ENCODE data around the gene SRGAP3. TPM values are rescaled to one million over a fixed set of nuclear protein-coding genes. Genes with fewer than 3 reads are reported as not detected.

Gene SRGAP3
- total RNA-seq, 1 donor from 2014 or later: 0.54 TPM

GRCh38 chr3:8969241-8969640 lies 280.2 kb downstream of the SRGAP3 start:
- DNase-seq (ENCODE audit: low spot score): no peak
- intact Hi-C loops (cut with micrococcal nuclease): no loop called here
- H3K27ac Mint-ChIP-seq: no peak overlapping the region
- H3K9me3 Mint-ChIP-seq: no peaks in the 10 kb centered on the region
- H3K36me3 Mint-ChIP-seq (ENCODE audit: low read depth): no peaks in the 10 kb centered on the region
- H3K27me3 Mint-ChIP-seq (ENCODE audit: insufficient read depth): peaks cover 27% of the 10 kb centered on the region
- H3K4me3 Mint-ChIP-seq: no peak overlapping the region
- peaks cover 7% of the 10 kb centered on the region for H3K4me1 Mint-ChIP-seq (ENCODE audit: low read depth)

- Mint-ChIP-seq H3K9me3 (no peaks in the 10 kb centered on the region), H3K27me3 (ENCODE audit: insufficient read depth) (peaks cover 27% of the 10 kb centered on the region), H3K4me1 (ENCODE audit: low read depth) (peaks cover 15% of the 10 kb centered on the region), H3K27ac (no peak overlapping the region), H3K4me3 (no peak overlapping the region), H3K36me3 (ENCODE audit: low read depth) (no peaks in the 10 kb centered on the region)
- intact Hi-C loops (cut with micrococcal nuclease): no loop called here
- DNase-seq (ENCODE audit: low spot score): no peak
Measured at GRCh38 chr3:8968375-8968882, 281.0 kb downstream of the SRGAP3 start.

DNA sequence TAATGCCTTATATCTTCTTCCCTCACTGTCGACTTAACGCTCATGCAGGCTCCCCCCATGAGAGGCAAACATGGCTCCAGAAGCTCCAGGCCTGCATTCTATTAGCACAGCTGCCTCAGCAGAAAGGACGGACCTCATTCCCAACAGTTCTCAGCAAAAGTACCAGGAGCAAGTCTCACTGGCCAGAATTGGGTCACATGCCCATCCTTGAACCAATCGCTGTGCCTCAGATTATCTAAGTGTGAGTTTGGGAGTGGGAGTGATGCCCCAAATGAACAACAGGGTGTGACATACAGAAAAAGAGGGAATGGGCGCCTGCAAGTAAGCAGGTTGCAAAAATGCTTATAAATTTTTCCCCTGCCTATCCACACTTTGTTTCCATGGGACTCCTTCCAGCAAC lies 281.9 kb downstream of the SRGAP3 start:
- Mint-ChIP-seq H3K4me3 (no peak overlapping the region), H3K27ac (no peak overlapping the region), H3K27me3 (ENCODE audit: insufficient read depth) (peaks cover 27% of the 10 kb centered on the region), H3K4me1 (ENCODE audit: low read depth) (peaks cover 24% of the 10 kb centered on the region), H3K9me3 (no peaks in the 10 kb centered on the region), H3K36me3 (ENCODE audit: low read depth) (no peaks in the 10 kb centered on the region)
- intact Hi-C loops (cut with micrococcal nuclease): no loop called here
- DNase-seq (ENCODE audit: low spot score): no peak

DNA sequence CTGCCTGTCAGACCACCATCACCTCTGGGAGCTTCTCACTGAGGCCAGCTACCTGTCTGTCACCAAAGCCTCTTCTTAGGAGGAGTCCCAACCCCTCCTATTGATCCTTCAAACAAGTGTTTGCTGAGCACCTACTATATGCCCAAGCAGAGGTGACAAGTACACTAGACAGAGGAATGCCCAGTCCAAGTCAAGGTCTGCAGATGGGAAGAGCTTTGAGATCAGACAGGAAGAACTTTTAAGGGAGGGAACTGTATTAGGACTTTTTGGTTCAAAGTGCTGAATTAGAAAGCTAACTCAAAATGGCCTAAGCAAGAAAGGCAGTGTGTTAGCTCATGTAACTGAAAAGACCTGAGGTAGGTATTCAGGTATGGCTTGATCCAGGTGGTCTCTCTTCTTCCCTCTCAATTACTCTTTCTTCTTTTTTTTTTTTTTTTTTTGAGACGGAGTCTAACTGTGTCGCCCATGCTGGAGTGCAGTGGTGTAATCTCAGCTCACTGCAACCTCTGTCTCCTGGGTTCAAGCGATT lies 282.6 kb downstream of the SRGAP3 start:
- peaks cover 27% of the 10 kb centered on the region for H3K27me3 Mint-ChIP-seq (ENCODE audit: insufficient read depth)
- no peak overlapping the region for H3K27ac Mint-ChIP-seq
- peaks cover 31% of the 10 kb centered on the region for H3K4me1 Mint-ChIP-seq (ENCODE audit: low read depth)
- H3K9me3 Mint-ChIP-seq: no peaks in the 10 kb centered on the region
- intact Hi-C loops (cut with micrococcal nuclease): no loop called here
- no peaks in the 10 kb centered on the region for H3K36me3 Mint-ChIP-seq (ENCODE audit: low read depth)
- H3K4me3 Mint-ChIP-seq: no peak overlapping the region
- no peak for DNase-seq (ENCODE audit: low spot score)

- Mint-ChIP-seq H3K4me3 (no peak overlapping the region), H3K4me1 (ENCODE audit: low read depth) (peaks cover 35% of the 10 kb centered on the region), H3K9me3 (no peaks in the 10 kb centered on the region), H3K27me3 (ENCODE audit: insufficient read depth) (peaks cover 26% of the 10 kb centered on the region), H3K27ac (no peak overlapping the region), H3K36me3 (ENCODE audit: low read depth) (no peaks in the 10 kb centered on the region)
- intact Hi-C loops (cut with micrococcal nuclease): no loop called here
- no peak for DNase-seq (ENCODE audit: low spot score)
Measured at GRCh38 chr3:8966150-8966819, 283.2 kb downstream of the SRGAP3 start.

DNA sequence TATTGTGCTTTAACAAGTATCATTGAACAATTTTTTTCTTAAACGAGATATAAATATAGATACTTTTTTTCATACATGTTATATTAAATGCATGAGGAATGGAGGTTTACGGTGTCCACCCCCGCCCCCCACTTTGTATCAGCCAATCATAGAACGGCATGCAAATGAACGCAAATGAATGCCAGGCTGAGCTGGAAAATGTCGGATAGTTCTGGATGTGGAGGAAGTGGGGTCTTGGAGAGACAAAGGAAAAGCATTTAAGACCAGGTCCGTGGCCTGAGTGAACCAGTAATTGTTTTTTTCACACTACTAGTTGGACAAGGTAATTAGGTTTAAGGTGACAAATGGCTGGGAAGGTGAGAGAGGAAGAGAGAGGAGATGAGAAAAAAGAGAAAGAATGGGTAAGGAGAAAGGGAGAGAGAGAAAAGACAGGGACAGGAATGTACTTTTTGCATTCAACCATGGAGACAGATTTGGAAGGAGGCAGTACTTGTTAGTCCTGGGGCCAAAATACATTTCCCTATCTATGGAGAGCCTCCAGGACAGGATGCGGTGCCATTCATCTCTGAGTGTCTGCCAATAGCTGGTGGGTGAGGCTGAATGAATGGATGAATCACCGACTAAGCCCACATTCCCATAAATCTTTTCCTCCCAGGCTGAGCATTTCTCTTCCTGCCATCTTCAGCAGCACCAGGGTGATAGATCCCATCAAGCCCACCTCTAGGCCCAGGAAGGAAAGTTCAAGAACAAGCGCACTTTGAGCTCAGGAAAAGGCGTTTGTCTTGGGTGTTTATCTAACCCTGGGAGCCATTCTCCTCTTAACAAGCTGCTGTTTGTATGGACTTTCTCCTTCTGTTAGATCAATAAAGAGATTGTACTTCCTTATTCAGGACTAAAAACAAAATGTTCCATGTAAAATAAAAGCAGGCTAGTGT lies 284.7 kb downstream of the SRGAP3 start:
- no peaks in the 10 kb centered on the region for H3K9me3 Mint-ChIP-seq
- intact Hi-C loops (cut with micrococcal nuclease): loop anchor here (5.0 kb wide), 5 partner anchors 203 to 1358 kb away; partner anchors contain the start of genes ARPC4, JAGN1, MTMR14 and SEC13
- H3K27me3 Mint-ChIP-seq (ENCODE audit: insufficient read depth): peaks cover 20% of the 10 kb centered on the region
- DNase-seq (ENCODE audit: low spot score): no peak
- H3K36me3 Mint-ChIP-seq (ENCODE audit: low read depth): peaks cover 10% of the 10 kb centered on the region
- peak overlapping the region; percentile 98 for H3K4me3 Mint-ChIP-seq
- H3K27ac Mint-ChIP-seq: no peak overlapping the region
- H3K4me1 Mint-ChIP-seq (ENCODE audit: low read depth): peaks cover 48% of the 10 kb centered on the region

- peaks cover 7% of the 10 kb centered on the region for H3K27me3 Mint-ChIP-seq (ENCODE audit: insufficient read depth)
- no peaks in the 10 kb centered on the region for H3K9me3 Mint-ChIP-seq
- peak within 1 kb of the TSS; percentile 97 for H3K27ac Mint-ChIP-seq
- intact Hi-C loops (cut with micrococcal nuclease): loop anchor here (1.0 to 5.0 kb wide), 9 partner anchors 204 to 1359 kb away; partner anchors contain the start of genes ARPC4, BRPF1, JAGN1 and MTMR14
- peak within 1 kb of the TSS; percentile 98 for H3K4me3 Mint-ChIP-seq
- DNase-seq (ENCODE audit: low spot score): peak; percentile 91
- H3K36me3 Mint-ChIP-seq (ENCODE audit: low read depth): peaks cover 21% of the 10 kb centered on the region
- peaks cover 62% of the 10 kb centered on the region for H3K4me1 Mint-ChIP-seq (ENCODE audit: low read depth)
Measured at GRCh38 chr3:8963137-8963853, 286.2 kb downstream of the SRGAP3 start, which contains the start of gene RAD18. RAD18 (minus strand) TSS chr3:8963472; CDS start chr3:8963385, 87 bp downstream.

DNA sequence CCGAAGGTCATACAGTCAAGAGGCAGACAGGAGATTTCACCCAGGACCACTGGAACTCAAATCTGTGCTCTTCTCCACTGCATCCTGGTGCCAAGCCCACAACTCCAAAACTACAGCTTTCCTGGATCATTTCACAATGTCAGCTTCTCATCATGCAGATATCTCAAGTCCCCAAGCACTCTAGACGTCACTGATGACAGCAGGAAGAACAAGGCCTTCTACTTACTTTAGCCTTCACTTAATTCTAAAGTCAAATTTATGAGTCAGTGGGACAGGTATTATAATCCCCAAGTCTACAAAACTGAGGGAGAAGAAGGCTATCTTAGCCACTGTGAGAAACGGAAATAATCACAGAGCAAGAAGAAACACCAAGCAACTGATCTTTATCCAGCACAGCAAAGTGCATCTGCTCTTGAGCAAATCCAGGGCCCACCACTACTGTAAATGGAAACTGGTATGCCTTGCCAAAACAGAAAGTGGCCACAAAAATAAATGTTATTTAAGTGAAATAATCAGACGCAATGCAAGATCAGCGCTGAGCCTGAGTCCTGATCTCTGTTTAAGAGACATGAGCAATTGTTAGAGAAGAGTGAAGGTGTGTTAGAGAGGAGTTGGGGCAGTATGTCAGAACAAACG lies 287.1 kb downstream of the SRGAP3 start:
- H3K27me3 Mint-ChIP-seq (ENCODE audit: insufficient read depth): peaks cover 5% of the 10 kb centered on the region
- H3K27ac Mint-ChIP-seq: peak overlapping the region; percentile 97
- H3K4me3 Mint-ChIP-seq: peak overlapping the region; percentile 98
- H3K4me1 Mint-ChIP-seq (ENCODE audit: low read depth): peaks cover 67% of the 10 kb centered on the region
- H3K9me3 Mint-ChIP-seq: no peaks in the 10 kb centered on the region
- peaks cover 26% of the 10 kb centered on the region for H3K36me3 Mint-ChIP-seq (ENCODE audit: low read depth)
- intact Hi-C loops (cut with micrococcal nuclease): loop anchor here (2.0 to 5.0 kb wide), 6 partner anchors 205 to 1360 kb away; partner anchors contain the start of genes ARPC4, JAGN1, MTMR14 and SEC13
- no peak for DNase-seq (ENCODE audit: low spot score)

DNA sequence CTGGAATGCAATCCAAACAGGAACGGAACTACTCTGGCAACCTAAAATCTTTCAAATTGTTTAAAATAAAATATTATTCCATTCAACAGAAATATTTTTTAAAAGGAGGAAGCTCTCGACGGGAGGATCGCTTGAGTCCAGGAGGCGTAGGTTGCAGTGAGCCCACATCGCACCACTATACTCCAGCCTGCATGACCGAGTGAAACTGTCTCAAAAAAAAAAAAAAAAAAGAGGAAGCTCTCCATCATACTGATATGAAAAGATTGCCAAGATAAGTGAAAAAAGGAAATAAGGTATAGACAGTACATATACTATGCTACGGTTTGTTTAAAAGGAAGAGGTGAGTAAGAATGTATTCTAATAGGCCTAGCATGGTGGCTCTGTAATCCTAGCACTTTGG lies 289.8 kb downstream of the SRGAP3 start:
- peaks cover 32% of the 10 kb centered on the region for H3K36me3 Mint-ChIP-seq (ENCODE audit: low read depth)
- peaks cover 79% of the 10 kb centered on the region for H3K4me1 Mint-ChIP-seq (ENCODE audit: low read depth)
- no peaks in the 10 kb centered on the region for H3K9me3 Mint-ChIP-seq
- H3K27me3 Mint-ChIP-seq (ENCODE audit: insufficient read depth): peaks cover 3% of the 10 kb centered on the region
- intact Hi-C loops (cut with micrococcal nuclease): loop anchor here (5.0 kb wide), 5 partner anchors 208 to 1363 kb away; partner anchors contain the start of genes ARPC4, JAGN1, MTMR14 and SEC13
- no peak overlapping the region for H3K4me3 Mint-ChIP-seq
- H3K27ac Mint-ChIP-seq: no peak overlapping the region
- no peak for DNase-seq (ENCODE audit: low spot score)

- H3K27ac Mint-ChIP-seq: no peak overlapping the region
- intact Hi-C loops (cut with micrococcal nuclease): no loop called here
- DNase-seq (ENCODE audit: low spot score): no peak
- H3K4me1 Mint-ChIP-seq (ENCODE audit: low read depth): peaks cover 41% of the 10 kb centered on the region
- no peaks in the 10 kb centered on the region for H3K27me3 Mint-ChIP-seq (ENCODE audit: insufficient read depth)
- no peaks in the 10 kb centered on the region for H3K9me3 Mint-ChIP-seq
- peaks cover 26% of the 10 kb centered on the region for H3K36me3 Mint-ChIP-seq (ENCODE audit: low read depth)
- no peak overlapping the region for H3K4me3 Mint-ChIP-seq
Measured at GRCh38 chr3:8954938-8955763, 294.3 kb downstream of the SRGAP3 start.

DNA sequence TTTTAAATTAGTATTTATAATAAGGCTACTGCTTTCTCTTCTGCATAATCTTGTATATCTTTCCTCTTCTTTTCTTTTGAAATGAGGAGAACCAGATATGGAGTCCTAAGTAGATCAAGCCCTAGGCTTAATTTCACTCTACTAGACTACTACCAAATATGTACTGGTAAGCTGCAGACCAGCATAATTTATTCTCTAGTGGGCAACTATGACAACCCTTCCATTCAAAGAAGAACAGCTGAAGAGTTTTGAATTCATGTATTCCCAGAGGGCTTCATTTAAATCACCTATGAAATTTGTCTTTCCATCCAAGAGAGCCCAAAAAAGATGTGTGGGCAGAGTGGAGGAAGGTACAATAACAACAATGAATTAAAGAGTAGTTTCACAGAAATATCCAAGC lies 296.1 kb downstream of the SRGAP3 start:
- no peaks in the 10 kb centered on the region for H3K27me3 Mint-ChIP-seq (ENCODE audit: insufficient read depth)
- H3K4me1 Mint-ChIP-seq (ENCODE audit: low read depth): peaks cover 23% of the 10 kb centered on the region
- no peak overlapping the region for H3K4me3 Mint-ChIP-seq
- no peaks in the 10 kb centered on the region for H3K9me3 Mint-ChIP-seq
- intact Hi-C loops (cut with micrococcal nuclease): no loop called here
- DNase-seq (ENCODE audit: low spot score): no peak
- peaks cover 13% of the 10 kb centered on the region for H3K36me3 Mint-ChIP-seq (ENCODE audit: low read depth)
- H3K27ac Mint-ChIP-seq: no peak overlapping the region
